GM19463 (cell line): ENCODE data around the gene RASGRF2.

Source experiments
- ATAC-seq: cut with Tn5 transposase; IDR thresholded peaks from one replicate; pipeline ENCODE4 v1.9.1; 2021; ENCODE audit warnings: mild to moderate bottlenecking, moderate library complexity; ENCODE audit not compliant: unreplicated experiment

The RASGRF2 gene

GRCh38 chr5:80959768-80960442, at the start of gene RASGRF2:
Gene RASGRF2, plus strand, starts transcription at chr5:80960363. Its CDS starts 376 bp downstream, at chr5:80960739.
- ATAC-seq: no peak

GRCh38 chr5:80912479-80912878, 47.7 kb upstream of the RASGRF2 start:
- no peak for ATAC-seq

GRCh38 chr5:80915716-80916115, 44.4 kb upstream of the RASGRF2 start:
- ATAC-seq: no peak

- no peak for ATAC-seq
These were observed 43.5 kb upstream of the RASGRF2 start for GRCh38 chr5:80916676-80917075.

GRCh38 chr5:80917631-80918030, 42.5 kb upstream of the RASGRF2 start:
- no peak for ATAC-seq

- no peak for ATAC-seq
These were observed 40.4 kb upstream of the RASGRF2 start for GRCh38 chr5:80919678-80920196.

- no peak for ATAC-seq
These were observed 39.8 kb upstream of the RASGRF2 start for GRCh38 chr5:80920333-80920732.

- no peak for ATAC-seq
These were observed 39.1 kb upstream of the RASGRF2 start for GRCh38 chr5:80921026-80921425.

- ATAC-seq: no peak
These were observed 34.2 kb upstream of the RASGRF2 start for GRCh38 chr5:80925931-80926330.

GRCh38 chr5:80926536-80926935, 33.6 kb upstream of the RASGRF2 start:
- no peak for ATAC-seq

- no peak for ATAC-seq
These were observed 33.0 kb upstream of the RASGRF2 start for GRCh38 chr5:80926979-80927656.

GRCh38 chr5:80928073-80928472, 32.1 kb upstream of the RASGRF2 start:
- ATAC-seq: no peak

GRCh38 chr5:80930940-80931339, 29.2 kb upstream of the RASGRF2 start:
- no peak for ATAC-seq

- ATAC-seq: no peak
These were observed 28.8 kb upstream of the RASGRF2 start for GRCh38 chr5:80931411-80931810.

- no peak for ATAC-seq
These were observed 27.1 kb upstream of the RASGRF2 start for GRCh38 chr5:80933036-80933435.

GRCh38 chr5:80934751-80935150, 25.4 kb upstream of the RASGRF2 start:
- no peak for ATAC-seq

- ATAC-seq: no peak
These were observed 24.3 kb upstream of the RASGRF2 start for GRCh38 chr5:80935811-80936385.

- no peak for ATAC-seq
These were observed 23.3 kb upstream of the RASGRF2 start for GRCh38 chr5:80936881-80937280.

GRCh38 chr5:80937584-80938356, 22.4 kb upstream of the RASGRF2 start:
- ATAC-seq: no peak

GRCh38 chr5:80941496-80941895, 18.7 kb upstream of the RASGRF2 start:
- ATAC-seq: no peak

GRCh38 chr5:80951366-80951765, 8.8 kb upstream of the RASGRF2 start:
- ATAC-seq: no peak
